ENCODE measurements around the gene TSPAN3.

TSPAN3 gene

DNA sequence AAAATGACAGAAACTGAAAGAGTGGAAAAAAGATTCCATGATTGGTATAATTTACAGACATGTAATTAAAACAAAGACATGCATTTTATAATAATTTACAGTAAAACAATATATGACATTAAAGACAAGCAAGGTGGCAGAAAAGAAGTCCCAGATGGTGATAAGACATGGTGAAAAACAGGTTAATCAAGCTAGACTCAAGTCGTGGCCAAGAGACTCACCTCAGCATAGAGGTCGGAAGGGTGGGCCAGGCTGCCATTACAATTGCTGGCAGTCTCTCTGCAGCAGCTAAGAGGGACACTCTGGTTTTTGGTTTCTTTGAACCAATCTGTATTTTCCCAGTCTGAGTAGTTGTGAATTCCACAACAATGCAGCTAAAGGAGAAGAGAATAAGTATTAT is 18.4 kb downstream of the TSPAN3 start:
- no peak for DNase-seq (ENCODE audit: low read depth)

DNA sequence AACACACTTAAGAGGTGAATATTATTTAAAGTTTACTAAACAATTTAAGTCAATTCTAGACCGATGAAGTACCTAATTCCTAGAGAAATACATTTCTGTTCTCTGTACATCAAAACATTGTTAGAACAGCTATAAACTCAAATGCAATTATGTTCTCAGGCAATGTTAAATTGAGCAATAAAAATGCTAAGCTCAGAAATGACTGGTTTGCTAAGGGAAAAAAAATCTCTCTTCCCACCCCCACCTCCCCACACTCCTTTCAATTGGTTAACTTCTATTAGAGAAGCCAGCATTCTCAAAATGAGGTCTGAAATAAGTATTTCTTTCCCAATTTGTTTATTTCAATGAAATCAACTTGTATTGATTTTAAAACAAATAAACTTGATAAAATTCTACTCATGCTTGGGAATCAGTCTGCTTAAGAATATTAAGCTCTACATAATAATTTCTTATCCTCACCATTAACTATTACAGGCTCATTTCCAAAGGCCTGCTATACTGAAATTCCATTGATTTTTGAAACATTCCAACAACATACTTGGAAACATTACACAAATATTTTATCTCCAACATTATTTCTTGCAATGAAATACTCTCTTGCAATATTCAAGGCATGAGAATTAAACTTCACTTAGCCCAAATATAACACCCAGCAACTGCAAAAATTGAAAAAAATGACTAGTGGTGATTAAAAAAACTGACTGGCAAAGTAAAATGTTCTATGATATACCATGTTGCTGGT is 22.6 kb downstream of the TSPAN3 start:
- no peak for DNase-seq (ENCODE audit: low read depth)

GRCh38 chr15:77046704-77047412 is 24.1 kb downstream of the TSPAN3 start:
- DNase-seq (ENCODE audit: low read depth), result no peak

DNA sequence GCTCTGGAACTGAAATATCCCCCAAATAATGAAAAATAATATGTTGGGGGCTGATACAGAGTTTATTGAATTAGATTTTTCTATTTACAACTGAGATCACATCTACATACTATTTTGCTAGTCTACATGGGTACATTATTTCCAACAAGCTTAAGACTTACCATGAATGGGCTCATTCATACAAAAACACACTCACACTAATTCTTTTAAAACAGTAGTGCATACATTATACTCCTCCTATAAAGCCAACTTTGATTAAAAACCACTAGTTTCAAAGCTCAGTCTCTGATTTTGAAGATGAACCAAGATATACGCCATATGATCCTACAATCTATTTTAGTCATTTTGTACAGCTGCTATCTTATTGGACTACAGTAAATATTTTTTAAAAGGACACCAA is 24.9 kb downstream of the TSPAN3 start:
- DNase-seq (ENCODE audit: low read depth), result no peak

DNA sequence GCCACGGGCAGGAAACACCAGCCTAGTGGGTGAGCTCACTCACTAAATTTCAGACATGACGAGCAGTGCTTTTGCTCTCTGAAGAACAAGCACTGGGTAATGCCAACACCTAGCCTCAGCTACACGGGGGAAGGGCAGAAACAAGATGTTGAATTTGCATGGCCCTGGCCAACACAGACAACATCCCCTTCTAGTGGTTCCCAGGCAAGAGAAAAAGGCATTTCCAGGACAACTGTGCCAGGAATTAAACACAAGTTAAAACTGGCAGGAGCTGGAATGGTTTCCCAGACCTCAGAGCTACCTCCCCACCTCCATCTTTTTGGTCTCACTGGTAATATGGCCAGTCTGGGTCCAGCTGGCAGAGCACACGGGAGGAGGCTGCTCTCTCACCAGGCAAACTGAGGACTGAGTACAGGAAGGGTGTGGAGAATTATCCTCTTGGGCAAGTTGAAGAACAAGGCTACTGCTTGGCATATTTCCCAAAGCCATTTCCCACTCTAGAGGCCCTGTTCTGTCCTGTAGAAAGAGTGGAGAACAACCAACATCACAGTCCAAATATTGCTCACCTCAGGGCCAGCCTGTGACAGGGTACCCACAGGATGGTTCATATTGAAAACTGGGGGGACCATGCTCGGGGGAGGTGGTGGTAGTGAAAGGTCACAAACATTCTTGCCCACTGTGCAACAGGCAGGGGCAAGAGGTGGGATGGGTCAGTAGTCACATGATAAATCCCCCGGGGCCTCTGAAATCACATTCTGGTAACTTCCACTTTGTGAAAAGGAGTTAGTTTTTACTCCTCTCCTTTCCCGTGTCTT is 26.5 kb downstream of the TSPAN3 start:
- DNase-seq (ENCODE audit: low read depth), result no peak

GRCh38 chr15:77042955-77043920 is 27.7 kb downstream of the TSPAN3 start:
- no peak for DNase-seq (ENCODE audit: low read depth)

GRCh38 chr15:77042245-77042919 is 28.5 kb downstream of the TSPAN3 start:
- DNase-seq (ENCODE audit: low read depth), result no peak

GRCh38 chr15:77040673-77041072 is 30.2 kb downstream of the TSPAN3 start:
- no peak for DNase-seq (ENCODE audit: low read depth)

GRCh38 chr15:77039848-77040247 is 31.1 kb downstream of the TSPAN3 start:
- DNase-seq (ENCODE audit: low read depth), result no peak

DNA sequence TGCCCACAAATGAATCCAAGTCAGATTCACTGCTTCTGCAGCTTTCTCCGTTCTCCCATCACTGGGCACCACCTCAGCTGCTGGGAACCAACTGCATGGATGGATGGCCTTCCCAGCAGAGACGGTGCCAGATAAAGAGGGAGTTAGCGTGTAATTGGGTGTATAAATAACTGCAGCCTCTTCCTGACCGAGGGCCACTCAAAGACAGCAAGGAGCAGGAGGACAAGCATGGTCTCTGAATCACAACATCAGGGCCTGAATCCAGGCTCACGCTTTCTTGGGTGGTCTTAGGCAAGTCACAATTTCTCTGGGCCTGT is 31.7 kb downstream of the TSPAN3 start:
- DNase-seq (ENCODE audit: low read depth), result no peak

- DNase-seq (ENCODE audit: low read depth), result no peak
Observed at GRCh38 chr15:77038312-77039216, 32.3 kb downstream of the TSPAN3 start.

GRCh38 chr15:77037388-77038209 is 33.3 kb downstream of the TSPAN3 start:
- no peak for DNase-seq (ENCODE audit: low read depth)

- DNase-seq (ENCODE audit: low read depth), result no peak
Observed at GRCh38 chr15:77036537-77037387, 34.1 kb downstream of the TSPAN3 start.

DNA sequence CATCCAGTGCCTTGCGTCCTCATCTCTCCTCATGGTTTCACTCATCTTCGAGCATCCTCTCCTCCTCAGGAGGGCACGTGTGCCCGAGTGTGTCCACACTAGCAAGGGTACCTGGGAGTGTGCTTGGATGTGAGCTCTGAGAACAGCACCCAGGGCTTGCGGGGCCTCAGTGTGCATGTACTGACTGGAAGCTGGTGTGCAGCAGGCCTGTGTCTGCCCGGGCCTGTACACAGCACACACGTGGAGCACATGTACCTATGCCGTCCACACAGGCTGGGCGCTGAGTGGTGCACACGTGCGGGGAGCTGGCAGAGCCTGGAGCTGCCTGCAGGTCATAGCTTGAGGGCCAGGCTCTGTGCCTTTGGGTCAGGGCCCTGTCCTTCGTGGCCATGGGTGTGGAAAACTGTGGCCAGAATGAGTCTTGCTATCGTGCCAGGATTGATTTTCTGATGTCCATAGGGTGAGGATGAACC is 34.9 kb downstream of the TSPAN3 start:
- no peak for DNase-seq (ENCODE audit: low read depth)

- DNase-seq (ENCODE audit: low read depth), result no peak
Observed at GRCh38 chr15:77035584-77035983, 35.3 kb downstream of the TSPAN3 start.

DNA sequence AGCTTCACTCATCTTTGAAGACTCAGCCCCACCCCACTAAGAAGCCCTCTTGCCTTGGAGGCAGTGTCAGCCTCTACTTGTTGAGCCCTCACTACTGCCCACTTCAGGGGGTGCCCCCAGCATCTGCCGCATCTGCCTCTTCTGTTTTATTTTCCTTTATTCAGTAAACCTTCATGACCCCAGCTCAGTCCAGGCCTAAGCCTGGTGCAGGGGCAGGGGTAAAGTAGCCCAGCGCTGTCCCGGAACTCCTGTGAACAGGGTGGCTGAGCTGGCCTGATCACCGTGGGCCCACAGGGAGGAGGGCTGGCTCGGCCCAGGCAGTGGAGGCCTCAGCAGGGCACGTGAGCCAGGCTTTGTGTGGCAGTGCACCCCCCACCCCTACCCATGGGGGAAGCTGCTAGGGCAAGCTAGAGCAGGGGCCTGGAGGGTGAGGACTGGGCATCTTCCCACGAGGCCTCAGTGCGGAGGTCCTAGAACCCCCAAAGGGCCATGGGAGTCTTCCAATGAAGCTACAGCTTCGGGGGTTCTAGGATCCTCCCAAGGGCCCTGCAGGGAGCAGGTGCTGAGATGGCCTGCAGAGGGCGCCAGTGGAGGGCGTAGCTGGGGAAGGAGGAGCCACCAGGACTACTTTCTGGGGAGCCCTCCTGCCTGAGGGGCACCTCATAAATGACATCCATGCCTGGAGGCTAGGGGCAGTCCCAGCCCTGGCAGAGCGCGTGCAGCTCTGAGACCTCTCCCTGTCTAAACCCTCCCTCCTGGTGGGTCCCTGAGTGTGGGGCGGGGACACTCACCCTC is 36.0 kb downstream of the TSPAN3 start:
- no peak for DNase-seq (ENCODE audit: low read depth)

All from stimulated activated CD8-positive, alpha-beta memory T cell treated with anti-CD3 and anti-CD28 coated beads, Interleukin-7, amount 100 ng/mL, for 24 hours (primary cell).